GM19035 (cell line): ENCODE measurements around the gene ZNF330.

Source experiments
- ATAC-seq: cut with Tn5 transposase; IDR thresholded peaks from one replicate; pipeline ENCODE4 v1.9.1; 2021; ENCODE audit not compliant: unreplicated experiment

Gene ZNF330

GRCh38 chr4:141229408-141230101 lies 8.9 kb downstream of the ZNF330 start:
- peak; percentile 55 for ATAC-seq

- ATAC-seq, result no peak
Measured at GRCh38 chr4:141233673-141234072, 13.0 kb downstream of the ZNF330 start.

GRCh38 chr4:141238186-141238585 lies 17.5 kb downstream of the ZNF330 start:
- ATAC-seq, result no peak

- ATAC-seq, result peak; percentile 15
Measured at GRCh38 chr4:141240259-141240658, 19.6 kb downstream of the ZNF330 start.

GRCh38 chr4:141240671-141241070 lies 20.0 kb downstream of the ZNF330 start:
- ATAC-seq, result peak; percentile 58

- no peak for ATAC-seq
Measured at GRCh38 chr4:141241986-141242385, 21.3 kb downstream of the ZNF330 start.

GRCh38 chr4:141244419-141244818 lies 23.7 kb downstream of the ZNF330 start:
- ATAC-seq, result no peak

GRCh38 chr4:141246243-141246642 lies 25.5 kb downstream of the ZNF330 start:
- ATAC-seq, result no peak

GRCh38 chr4:141246683-141247429 lies 26.2 kb downstream of the ZNF330 start:
- no peak for ATAC-seq

- no peak for ATAC-seq
Measured at GRCh38 chr4:141247430-141247780, 26.7 kb downstream of the ZNF330 start.

GRCh38 chr4:141248029-141248428 lies 27.3 kb downstream of the ZNF330 start:
- ATAC-seq, result no peak

- no peak for ATAC-seq
Measured at GRCh38 chr4:141248486-141248885, 27.8 kb downstream of the ZNF330 start.

GRCh38 chr4:141254326-141254725 lies 33.6 kb downstream of the ZNF330 start:
- no peak for ATAC-seq

GRCh38 chr4:141255016-141255415 lies 34.3 kb downstream of the ZNF330 start:
- no peak for ATAC-seq

- ATAC-seq, result no peak
Measured at GRCh38 chr4:141258558-141258957, 37.9 kb downstream of the ZNF330 start.

GRCh38 chr4:141275834-141276233 lies 55.1 kb downstream of the ZNF330 start:
- no peak for ATAC-seq

GRCh38 chr4:141283152-141283551 lies 62.5 kb downstream of the ZNF330 start:
- no peak for ATAC-seq

GRCh38 chr4:141283563-141283962 lies 62.9 kb downstream of the ZNF330 start:
- ATAC-seq, result no peak
